GM13977 (cell line): ENCODE results near the gene BANK1.

Source experiments
- DNase-seq: peaks from one replicate; pipeline ENCODE4 v3.0.0; 2012; ENCODE audit warnings: low spot score
- in situ Hi-C: fragments of 300-500 bp; cut with MboI; formaldehyde crosslinking; loops from one replicate; pipeline ENCODE4 v1.12.0; 2022; ENCODE audit warnings: low sequenced_read_pairs, low pct_unique_long_range_greater_than_20kb, mixed read lengths, inconsistent platforms; ENCODE audit not compliant: unreplicated experiment
- TF ChIP-seq, protein P1 (sequence below): IDR thresholded peaks from 2 replicates; pipeline ENCODE4 v1.5.1; 2012; ENCODE audit warnings: mild to moderate bottlenecking, control low read depth; ENCODE audit not compliant: insufficient read depth; ENCODE audit errors: extremely low read depth, missing control alignments

Gene BANK1

GRCh38 chr4:101763576-101763975 is 27.0 kb upstream of the BANK1 start:
- in situ Hi-C loops, result no loop called here
- TF ChIP-seq, protein P1, sequence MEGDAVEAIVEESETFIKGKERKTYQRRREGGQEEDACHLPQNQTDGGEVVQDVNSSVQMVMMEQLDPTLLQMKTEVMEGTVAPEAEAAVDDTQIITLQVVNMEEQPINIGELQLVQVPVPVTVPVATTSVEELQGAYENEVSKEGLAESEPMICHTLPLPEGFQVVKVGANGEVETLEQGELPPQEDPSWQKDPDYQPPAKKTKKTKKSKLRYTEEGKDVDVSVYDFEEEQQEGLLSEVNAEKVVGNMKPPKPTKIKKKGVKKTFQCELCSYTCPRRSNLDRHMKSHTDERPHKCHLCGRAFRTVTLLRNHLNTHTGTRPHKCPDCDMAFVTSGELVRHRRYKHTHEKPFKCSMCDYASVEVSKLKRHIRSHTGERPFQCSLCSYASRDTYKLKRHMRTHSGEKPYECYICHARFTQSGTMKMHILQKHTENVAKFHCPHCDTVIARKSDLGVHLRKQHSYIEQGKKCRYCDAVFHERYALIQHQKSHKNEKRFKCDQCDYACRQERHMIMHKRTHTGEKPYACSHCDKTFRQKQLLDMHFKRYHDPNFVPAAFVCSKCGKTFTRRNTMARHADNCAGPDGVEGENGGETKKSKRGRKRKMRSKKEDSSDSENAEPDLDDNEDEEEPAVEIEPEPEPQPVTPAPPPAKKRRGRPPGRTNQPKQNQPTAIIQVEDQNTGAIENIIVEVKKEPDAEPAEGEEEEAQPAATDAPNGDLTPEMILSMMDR, result no peak
- DNase-seq, result no peak

GRCh38 chr4:101774807-101775206 is 15.7 kb upstream of the BANK1 start:
- TF ChIP-seq, protein P1, result no peak
- in situ Hi-C loops, result no loop called here

GRCh38 chr4:101777431-101777830 is 13.1 kb upstream of the BANK1 start:
- DNase-seq, result no peak
- TF ChIP-seq, protein P1, result no peak
- in situ Hi-C loops, result no loop called here

More at GRCh38 chr4:101774807-101775206, 15.7 kb upstream of the BANK1 start:
- no peak for DNase-seq

- DNase-seq, result no peak
- in situ Hi-C loops, result no loop called here
- TF ChIP-seq, protein P1, result no peak
Measured at GRCh38 chr4:101780284-101780683, 10.2 kb upstream of the BANK1 start.

DNA sequence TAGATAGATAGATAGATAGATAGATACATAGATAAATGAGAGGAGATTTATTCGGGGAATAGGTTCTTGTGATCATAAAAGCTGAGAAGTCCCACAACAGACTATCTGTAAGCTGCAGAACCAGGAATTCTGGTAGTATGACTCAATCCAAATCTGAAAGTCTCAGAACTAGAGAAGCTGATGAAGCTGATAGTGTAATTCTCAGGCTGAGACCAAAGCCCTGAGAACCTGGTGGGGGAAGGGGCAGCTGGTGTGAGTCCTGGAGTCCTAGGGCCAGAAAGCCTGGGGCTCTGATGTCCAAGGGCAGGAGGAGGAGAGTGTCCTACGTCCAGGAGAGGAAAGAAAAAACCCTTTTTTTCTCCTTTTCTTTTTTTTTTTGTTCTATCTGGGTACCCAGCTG is 8.0 kb upstream of the BANK1 start:
- in situ Hi-C loops, result no loop called here
- TF ChIP-seq, protein P1, result no peak
- no peak for DNase-seq

GRCh38 chr4:101784957-101785356 is 5.6 kb upstream of the BANK1 start:
- TF ChIP-seq, protein P1, result no peak
- no peak for DNase-seq
- in situ Hi-C loops, result no loop called here

DNA sequence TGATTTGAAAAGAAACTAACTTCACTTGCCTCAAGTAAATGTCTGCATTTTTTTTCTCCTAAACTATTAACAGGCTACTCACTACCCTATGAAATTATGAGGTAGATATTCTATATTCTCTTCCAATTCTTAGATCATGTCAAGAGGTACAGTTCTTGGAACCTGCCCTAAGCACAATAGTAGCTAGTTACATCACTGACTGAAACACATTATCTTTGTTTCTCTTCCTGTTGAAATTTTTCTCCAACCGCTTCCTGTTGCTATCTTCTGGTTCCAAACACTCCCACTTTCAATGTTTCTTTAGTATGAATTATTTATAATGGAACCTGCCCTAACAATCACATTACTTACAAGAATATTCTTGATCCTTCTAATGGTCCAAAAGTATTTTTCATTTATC is 5.0 kb upstream of the BANK1 start:
- in situ Hi-C loops, result no loop called here
- TF ChIP-seq, protein P1, result no peak
- no peak for DNase-seq
